Measurements from ENCODE around the gene BAK1.
A peak's percentile ranks its signal among the peaks of the same experiment; 100 is the strongest.
"Not testable (repeated sequence)": the region's sequence is repeated elsewhere in the genome, so short reads cannot be mapped to it uniquely, and the experiment has no call there.

BAK1 gene

DNA sequence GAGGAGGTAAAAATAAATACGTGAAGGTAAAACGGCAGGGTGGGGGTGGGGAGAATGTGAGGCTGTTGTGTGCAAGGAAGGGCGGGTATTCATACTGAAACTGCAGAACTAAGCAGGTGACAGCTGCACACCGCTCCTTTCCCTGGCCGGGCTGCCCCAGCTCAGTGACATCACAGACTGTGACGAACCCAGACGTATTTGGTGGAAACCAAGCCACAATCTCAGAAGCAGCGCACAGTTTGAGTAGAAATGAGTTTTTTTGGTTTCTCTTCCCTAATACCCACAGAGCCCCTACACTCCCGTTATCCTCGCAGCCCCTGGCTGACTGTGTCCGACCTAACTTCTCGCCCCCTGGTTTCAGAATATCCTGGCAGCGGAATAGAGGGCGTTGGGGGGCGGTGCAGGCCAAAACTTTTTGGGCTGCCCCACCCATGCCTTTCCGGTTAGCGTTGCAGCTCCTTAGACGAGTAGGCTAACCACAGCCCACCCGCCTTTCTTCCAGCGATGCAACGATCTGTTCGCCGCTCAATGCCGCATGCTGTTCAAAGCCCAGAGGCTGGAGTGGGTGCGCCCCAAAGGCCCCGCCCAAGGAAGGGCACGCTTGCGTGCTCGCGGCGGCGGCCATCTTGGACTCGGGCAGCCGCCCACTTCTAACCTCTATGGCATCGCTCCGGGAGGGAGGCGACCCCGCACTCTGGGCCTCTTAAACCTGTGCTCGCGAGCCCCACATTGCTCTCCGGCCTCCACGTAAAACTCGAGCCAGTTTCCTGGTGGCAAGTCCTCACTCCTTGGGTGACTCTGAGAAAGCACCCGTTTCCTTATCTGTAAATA is 9.1 kb downstream of the BAK1 start:
- Histone ChIP-seq H3K9ac (ENCODE audit: low read length) (peak overlapping the region; percentile 74), H3K9me3 (ENCODE audit: control insufficient read depth, insufficient read depth, low read depth, low read length) (no peaks in the 10 kb centered on the region), H3K27me3 (ENCODE audit: control insufficient read depth, insufficient read depth, low read length) (no peaks in the 10 kb centered on the region), H3K36me3 (ENCODE audit: control insufficient read depth, insufficient read depth, low read length) (peaks cover 26% of the 10 kb centered on the region), H3K4me3 (ENCODE audit: low read depth, low read length) (peak overlapping the region; percentile 85), H3K4me1 (ENCODE audit: control insufficient read depth, insufficient read depth, low read length) (peaks cover 10% of the 10 kb centered on the region; the same call in 1 of the 2 replicates), H3K27ac (ENCODE audit: low read depth, low read length) (no peak overlapping the region)

DNA sequence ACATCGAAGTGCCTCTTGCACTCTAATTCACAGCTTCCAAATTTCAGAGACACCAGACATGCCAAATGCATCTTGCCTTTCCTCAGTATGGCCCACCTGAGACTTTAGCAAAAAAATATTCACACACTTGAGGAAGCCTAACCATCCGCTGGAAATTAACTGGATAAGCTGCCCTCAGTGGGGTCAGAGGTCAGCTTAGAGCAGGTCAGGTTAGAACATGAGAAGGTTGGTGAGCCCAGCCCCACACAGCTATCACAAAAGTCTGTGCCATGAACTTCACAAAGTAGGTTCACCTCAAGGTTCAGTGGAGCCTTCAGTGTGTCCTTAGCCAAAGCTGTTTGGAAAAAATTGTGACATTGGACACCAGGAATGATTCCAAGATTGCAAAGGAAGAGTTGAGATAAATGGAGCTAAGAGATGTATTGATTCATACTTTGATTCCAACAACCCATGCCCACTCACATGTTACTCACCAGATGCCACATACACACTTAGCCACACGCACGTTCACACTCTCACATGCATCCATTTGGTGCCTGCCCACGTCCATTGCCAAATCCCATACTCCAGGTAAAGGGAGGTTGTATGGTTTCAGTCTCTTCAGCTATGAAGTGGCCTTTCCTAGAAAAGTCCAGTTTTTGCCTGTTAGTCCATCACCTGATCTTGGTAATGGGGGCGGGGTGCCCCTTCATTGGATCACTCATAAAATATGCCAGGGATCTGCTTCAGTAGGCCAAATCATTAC is 11.1 kb downstream of the BAK1 start:
- H3K4me1 ChIP-seq (ENCODE audit: control insufficient read depth, insufficient read depth, low read length), result peaks cover 10% of the 10 kb centered on the region; the same call in 1 of the 2 replicates
- H3K27me3 ChIP-seq (ENCODE audit: control insufficient read depth, insufficient read depth, low read length), result no peaks in the 10 kb centered on the region
- no peak overlapping the region for H3K9ac ChIP-seq (ENCODE audit: low read length)
- H3K9me3 ChIP-seq (ENCODE audit: control insufficient read depth, insufficient read depth, low read depth, low read length), result no peaks in the 10 kb centered on the region
- no peak overlapping the region for H3K4me3 ChIP-seq (ENCODE audit: low read depth, low read length)
- H3K27ac ChIP-seq (ENCODE audit: low read depth, low read length), result no peak overlapping the region
- H3K36me3 ChIP-seq (ENCODE audit: control insufficient read depth, insufficient read depth, low read length), result peaks cover 7% of the 10 kb centered on the region

DNA sequence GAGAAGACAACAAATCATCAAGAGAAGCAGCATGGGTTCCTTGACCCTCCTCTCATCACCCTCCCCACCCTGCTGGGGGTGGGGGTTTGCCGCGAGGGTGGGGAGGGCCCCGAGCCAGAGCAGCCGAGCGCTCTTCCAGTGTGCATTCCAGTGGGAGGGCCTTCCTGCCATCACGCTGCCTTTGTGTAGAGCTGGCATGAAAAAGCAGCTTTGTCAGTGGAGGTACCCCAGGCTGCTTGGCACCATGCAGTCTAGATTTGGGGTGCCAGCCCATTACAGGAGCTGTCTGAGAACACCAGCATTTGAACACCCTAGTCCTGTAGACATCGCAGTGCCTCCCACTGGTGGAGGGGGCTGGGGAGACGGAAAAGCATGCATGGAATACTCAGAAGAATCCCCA is 12.2 kb downstream of the BAK1 start:
- peaks cover 4% of the 10 kb centered on the region; the same call in 1 of the 2 replicates for H3K36me3 ChIP-seq (ENCODE audit: control insufficient read depth, insufficient read depth, low read length)
- no peaks in the 10 kb centered on the region for H3K9me3 ChIP-seq (ENCODE audit: control insufficient read depth, insufficient read depth, low read depth, low read length)
- no peak overlapping the region for H3K4me3 ChIP-seq (ENCODE audit: low read depth, low read length)
- H3K9ac ChIP-seq (ENCODE audit: low read length), result no peak overlapping the region
- H3K4me1 ChIP-seq (ENCODE audit: control insufficient read depth, insufficient read depth, low read length), result peaks cover 10% of the 10 kb centered on the region; the same call in 1 of the 2 replicates
- no peaks in the 10 kb centered on the region for H3K27me3 ChIP-seq (ENCODE audit: control insufficient read depth, insufficient read depth, low read length)
- H3K27ac ChIP-seq (ENCODE audit: low read depth, low read length), result no peak overlapping the region

DNA sequence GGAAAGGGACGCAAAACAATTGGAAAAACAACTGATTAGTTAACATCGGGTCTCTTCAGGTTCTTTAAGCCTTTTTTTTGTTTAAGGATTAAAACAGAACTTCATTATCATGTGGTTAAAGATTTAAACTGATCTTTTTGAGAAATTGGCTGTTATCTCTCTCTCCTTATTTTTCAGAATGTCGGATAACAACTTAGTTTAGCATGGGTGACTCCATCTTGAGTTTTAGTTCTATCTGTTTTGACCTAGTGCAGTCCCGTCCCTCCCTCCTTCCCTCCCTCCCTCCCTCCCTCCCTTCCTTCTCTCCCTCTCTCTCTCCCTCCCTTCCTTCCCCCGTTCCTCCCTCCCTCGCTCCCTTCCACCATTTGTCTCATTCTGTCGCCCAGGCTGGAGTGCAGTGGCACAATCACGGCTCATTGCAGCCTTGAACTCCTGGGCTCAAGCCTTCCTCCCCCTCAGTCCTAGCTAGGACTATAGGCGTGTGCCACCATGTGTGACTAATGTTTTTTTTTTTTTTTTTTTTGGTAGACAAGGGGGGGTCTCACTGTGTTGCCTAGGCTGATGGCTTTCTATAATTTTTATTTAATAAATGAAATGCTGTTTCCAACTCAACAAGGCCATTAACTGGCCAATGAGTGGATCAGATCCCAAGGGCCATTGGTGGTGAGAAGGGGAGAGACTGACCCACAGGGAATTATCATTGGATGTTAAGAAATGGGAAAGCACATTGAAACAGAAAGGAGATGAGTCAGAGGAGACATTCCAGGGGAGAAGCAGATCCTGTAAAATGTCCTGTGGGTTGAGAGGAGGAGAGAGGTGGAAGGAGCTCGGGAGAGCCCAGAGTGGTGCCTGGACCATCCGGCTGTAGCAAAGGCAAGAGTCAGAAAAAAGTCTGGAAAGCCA is 13.6 kb downstream of the BAK1 start:
- no peaks in the 10 kb centered on the region for H3K36me3 ChIP-seq (ENCODE audit: control insufficient read depth, insufficient read depth, low read length)
- H3K9me3 ChIP-seq (ENCODE audit: control insufficient read depth, insufficient read depth, low read depth, low read length), result no peaks in the 10 kb centered on the region
- H3K4me3 ChIP-seq (ENCODE audit: low read depth, low read length), result no peak overlapping the region
- H3K27ac ChIP-seq (ENCODE audit: low read depth, low read length), result no peak overlapping the region
- no peaks in the 10 kb centered on the region for H3K27me3 ChIP-seq (ENCODE audit: control insufficient read depth, insufficient read depth, low read length)
- peaks cover 6% of the 10 kb centered on the region; the same call in 1 of the 2 replicates for H3K4me1 ChIP-seq (ENCODE audit: control insufficient read depth, insufficient read depth, low read length)
- H3K9ac ChIP-seq (ENCODE audit: low read length), result no peak overlapping the region

DNA sequence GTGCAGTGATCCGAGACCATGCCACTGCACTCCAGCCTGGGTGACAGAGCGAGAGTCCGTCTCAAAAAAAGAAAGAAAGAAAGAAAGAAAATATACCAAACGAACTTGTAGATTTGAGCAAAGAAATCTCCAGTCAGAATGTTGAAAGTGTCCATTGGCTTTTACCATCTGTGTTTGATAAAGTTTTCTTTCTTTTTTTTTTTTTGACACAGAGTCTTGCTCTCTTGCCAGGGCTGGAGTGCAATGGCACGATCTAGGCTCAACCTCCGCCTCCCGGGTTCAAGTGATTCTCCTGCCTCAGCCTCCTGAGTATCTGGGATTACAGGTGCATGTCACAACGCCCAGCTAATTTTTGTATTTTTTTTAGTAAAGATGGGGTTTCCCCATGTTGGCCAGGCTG is 21.3 kb downstream of the BAK1 start:
- Histone ChIP-seq H3K9ac (ENCODE audit: low read length) (no peak overlapping the region), H3K36me3 (ENCODE audit: control insufficient read depth, insufficient read depth, low read length) (no peaks in the 10 kb centered on the region), H3K4me3 (ENCODE audit: low read depth, low read length) (no peak overlapping the region), H3K27me3 (ENCODE audit: control insufficient read depth, insufficient read depth, low read length) (no peaks in the 10 kb centered on the region), H3K4me1 (ENCODE audit: control insufficient read depth, insufficient read depth, low read length) (no peaks in the 10 kb centered on the region), H3K9me3 (ENCODE audit: control insufficient read depth, insufficient read depth, low read depth, low read length) (peaks cover 11% of the 10 kb centered on the region), H3K27ac (ENCODE audit: low read depth, low read length) (no peak overlapping the region)

DNA sequence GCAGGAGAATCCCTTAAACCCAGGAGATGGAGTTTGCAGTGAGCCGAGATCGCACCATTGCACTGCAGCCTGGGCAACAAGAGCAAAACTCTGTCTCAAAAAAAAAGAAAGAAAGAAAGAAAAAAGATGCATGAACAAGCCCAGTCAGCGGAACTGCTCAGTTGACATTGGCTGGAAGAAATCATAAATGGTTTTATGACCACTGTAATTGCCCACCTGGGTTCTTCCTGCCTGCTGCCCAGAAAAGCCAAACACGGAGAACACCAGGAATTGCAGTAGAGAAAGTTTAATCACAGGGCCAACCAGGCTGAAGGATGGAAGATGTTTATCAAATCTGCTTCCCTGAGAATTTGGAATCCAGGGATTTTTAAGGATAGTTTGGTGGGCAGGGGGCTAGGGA is 22.7 kb downstream of the BAK1 start:
- H3K4me3 ChIP-seq (ENCODE audit: low read depth, low read length), result no peak overlapping the region
- H3K9me3 ChIP-seq (ENCODE audit: control insufficient read depth, insufficient read depth, low read depth, low read length), result peaks cover 11% of the 10 kb centered on the region
- no peaks in the 10 kb centered on the region for H3K4me1 ChIP-seq (ENCODE audit: control insufficient read depth, insufficient read depth, low read length)
- no peak overlapping the region for H3K9ac ChIP-seq (ENCODE audit: low read length)
- no peaks in the 10 kb centered on the region for H3K27me3 ChIP-seq (ENCODE audit: control insufficient read depth, insufficient read depth, low read length)
- no peak overlapping the region for H3K27ac ChIP-seq (ENCODE audit: low read depth, low read length)
- no peaks in the 10 kb centered on the region for H3K36me3 ChIP-seq (ENCODE audit: control insufficient read depth, insufficient read depth, low read length)

DNA sequence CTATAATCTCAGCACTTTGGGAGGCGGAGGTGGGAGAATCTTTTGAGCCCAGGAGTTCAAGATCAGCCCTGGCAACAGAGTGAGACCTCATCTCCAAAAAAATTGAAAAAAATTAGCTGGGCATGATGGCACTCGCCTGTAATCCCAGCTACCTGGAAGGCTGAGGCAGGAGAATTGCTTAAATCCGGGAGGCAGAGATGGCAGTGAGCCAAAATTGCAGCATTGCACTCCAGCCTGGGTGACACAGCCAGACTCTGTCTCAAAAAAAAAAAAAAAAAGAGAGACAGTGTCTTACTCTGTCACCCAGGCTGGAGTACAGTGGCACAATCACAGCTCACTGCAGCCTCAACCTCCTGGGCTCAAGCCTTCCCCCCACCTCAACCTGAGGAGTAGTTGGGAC is 27.2 kb downstream of the BAK1 start:
- H3K4me1 ChIP-seq (ENCODE audit: control insufficient read depth, insufficient read depth, low read length); H3K27ac ChIP-seq (ENCODE audit: low read depth, low read length); H3K36me3 ChIP-seq (ENCODE audit: control insufficient read depth, insufficient read depth, low read length); H3K9me3 ChIP-seq (ENCODE audit: control insufficient read depth, insufficient read depth, low read depth, low read length); H3K27me3 ChIP-seq (ENCODE audit: control insufficient read depth, insufficient read depth, low read length); H3K4me3 ChIP-seq (ENCODE audit: low read depth, low read length); H3K9ac ChIP-seq (ENCODE audit: low read length): not testable (repeated sequence)

DNA sequence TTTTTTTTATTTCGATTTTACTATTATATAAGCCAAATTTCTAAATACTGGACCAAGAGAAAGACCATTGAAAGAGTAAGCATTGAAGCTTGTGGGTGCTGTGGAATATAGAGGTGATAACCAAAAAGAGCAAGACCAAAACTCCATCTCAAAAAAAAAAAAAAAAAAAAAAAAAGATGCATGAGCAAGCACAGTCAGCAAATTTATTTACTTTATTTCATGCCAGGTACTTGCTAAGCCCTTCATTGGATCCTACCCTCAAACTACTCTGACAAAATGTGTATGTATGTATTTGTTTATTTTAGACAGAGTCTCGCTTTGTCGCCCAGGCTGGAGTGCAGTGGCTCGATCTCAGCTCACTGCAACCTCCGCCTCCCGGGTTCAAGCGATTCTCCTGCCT is 27.8 kb downstream of the BAK1 start:
- Histone ChIP-seq H3K4me3 (ENCODE audit: low read depth, low read length) (no peak overlapping the region), H3K27me3 (ENCODE audit: control insufficient read depth, insufficient read depth, low read length) (no peaks in the 10 kb centered on the region), H3K9ac (ENCODE audit: low read length) (no peak overlapping the region), H3K27ac (ENCODE audit: low read depth, low read length) (no peak overlapping the region), H3K9me3 (ENCODE audit: control insufficient read depth, insufficient read depth, low read depth, low read length) (no peaks in the 10 kb centered on the region; the same call in 1 of the 2 replicates), H3K4me1 (ENCODE audit: control insufficient read depth, insufficient read depth, low read length) (peaks cover 13% of the 10 kb centered on the region; the same call in 1 of the 2 replicates), H3K36me3 (ENCODE audit: control insufficient read depth, insufficient read depth, low read length) (no peaks in the 10 kb centered on the region)

DNA sequence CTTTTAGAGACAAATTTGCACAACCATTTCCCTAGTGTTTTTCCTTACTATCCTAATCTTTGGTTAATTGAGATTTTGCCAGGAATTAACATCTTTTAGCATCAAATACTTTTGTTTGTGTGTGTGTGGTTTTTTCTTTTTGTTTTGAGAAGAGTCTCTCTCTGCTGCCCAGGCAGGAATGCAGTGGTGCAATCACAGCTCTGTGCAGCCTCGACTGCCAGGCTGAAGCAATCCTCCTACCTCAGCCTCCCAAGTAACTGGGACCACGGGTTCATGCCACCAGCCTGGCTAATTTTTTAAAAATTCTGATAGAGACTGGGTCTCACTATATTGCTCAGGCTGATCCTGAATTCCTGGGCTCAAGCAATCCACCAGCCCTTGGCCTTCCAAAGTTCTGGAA is 28.5 kb downstream of the BAK1 start:
- Histone ChIP-seq H3K27me3 (ENCODE audit: control insufficient read depth, insufficient read depth, low read length) (no peaks in the 10 kb centered on the region), H3K27ac (ENCODE audit: low read depth, low read length) (no peak overlapping the region), H3K36me3 (ENCODE audit: control insufficient read depth, insufficient read depth, low read length) (no peaks in the 10 kb centered on the region), H3K4me3 (ENCODE audit: low read depth, low read length) (no peak overlapping the region), H3K4me1 (ENCODE audit: control insufficient read depth, insufficient read depth, low read length) (peaks cover 13% of the 10 kb centered on the region; the same call in 1 of the 2 replicates), H3K9ac (ENCODE audit: low read length) (no peak overlapping the region), H3K9me3 (ENCODE audit: control insufficient read depth, insufficient read depth, low read depth, low read length) (no peaks in the 10 kb centered on the region)

DNA sequence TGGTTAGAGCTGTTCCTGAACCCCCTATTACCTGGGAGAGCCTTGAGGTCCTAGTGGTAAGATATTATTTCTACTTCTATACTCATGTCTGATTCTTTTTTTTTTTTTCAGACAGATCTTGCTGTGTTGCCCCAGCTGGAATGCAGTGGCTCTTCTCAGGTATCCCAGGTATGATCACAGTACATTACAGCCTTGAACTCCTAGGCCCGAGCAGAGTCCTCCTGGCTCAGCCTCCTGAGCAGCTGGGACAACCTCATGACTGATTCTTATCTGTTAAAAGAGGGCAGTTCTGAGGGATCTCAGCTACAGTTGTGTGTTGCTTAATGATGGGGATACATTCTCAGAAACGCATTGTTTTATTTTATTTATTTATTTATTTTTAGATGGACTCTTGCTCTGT is 30.2 kb downstream of the BAK1 start:
- Histone ChIP-seq H3K27me3 (ENCODE audit: control insufficient read depth, insufficient read depth, low read length) (no peaks in the 10 kb centered on the region), H3K4me1 (ENCODE audit: control insufficient read depth, insufficient read depth, low read length) (peaks cover 13% of the 10 kb centered on the region; the same call in 1 of the 2 replicates), H3K4me3 (ENCODE audit: low read depth, low read length) (no peak overlapping the region), H3K9me3 (ENCODE audit: control insufficient read depth, insufficient read depth, low read depth, low read length) (no peaks in the 10 kb centered on the region), H3K9ac (ENCODE audit: low read length) (no peak overlapping the region), H3K27ac (ENCODE audit: low read depth, low read length) (no peak overlapping the region), H3K36me3 (ENCODE audit: control insufficient read depth, insufficient read depth, low read length) (no peaks in the 10 kb centered on the region)

Measured in HUES6 (cell line).